Upper lobe of left lung (tissue), 4 donors: ENCODE results near the gene NRP1.

Experiments used
- CTCF ChIP-seq, 6 experiments: fragments of 450-650 bp in 4 of 6; fragments of 200-600 bp in 2 of 6; sonication (generic) in 2 of 6; IDR thresholded peaks; one replicate each; pipeline ENCODE4 v1.5.1; 2016 to 2019; ENCODE audit warnings: antibody characterized with exemption in 6 of 6
- EP300 ChIP-seq, 4 donors: sonication (generic); formaldehyde crosslinking; IDR thresholded peaks; one replicate each; pipeline ENCODE4 v1.5.1; 2017; ENCODE audit warnings: antibody characterized with exemption in 4 of 4, control low read depth in 2 of 4
- POLR2A ChIP-seq, 4 donors: fragments of 450-650 bp; IDR thresholded peaks; one replicate each; pipeline ENCODE4 v1.5.1; 2016 to 2017; ENCODE audit warnings: antibody characterized with exemption in 4 of 4, mild to moderate bottlenecking in 2 of 4
- POLR2AphosphoS5 ChIP-seq, 2 donors: sonication (generic); formaldehyde crosslinking; IDR thresholded peaks; one replicate each; pipeline ENCODE4 v1.5.1; 2017; ENCODE audit warnings: antibody characterized with exemption in 2 of 2

- no peak for TF ChIP-seq CTCF (IDR thresholded peaks at IDR 0.05)
- TF ChIP-seq POLR2A (IDR thresholded peaks at IDR 0.05): no peak
- TF ChIP-seq EP300 (IDR thresholded peaks at IDR 0.05): no peak
- peak in 1 of 2 donors; percentile 22 for TF ChIP-seq POLR2AphosphoS5 (IDR thresholded peaks at IDR 0.05)
Observed at GRCh38 chr10:33211106-33211878, 123.2 kb downstream of the NRP1 start.
